IMR-90 (cell line): Measurements from ENCODE around the gene DLK2. TPM values are rescaled to one million over a fixed set of nuclear protein-coding genes. Genes with fewer than 3 reads are reported as not detected.

Source experiments
- ATAC-seq: fragments of 200-7000 bp; cut with Tn5 transposase; 2 replicates; pipeline ENCODE4 v1.9.1; 2020; ENCODE audit warnings: low read depth, mild to moderate bottlenecking, moderate library complexity
- BruUV-seq: library from RNA; stranded (reverse); fragments of 400-500 nt; replicated peaks from 2 replicates; lab custom pipeline; 2021; lab: Mats Ljungman, UMichigan
- CTCF ChIA-PET: fragments of 300-600 bp; formaldehyde crosslinking; extraction: SDS; loops from one replicate; lab custom pipeline; 2021; ENCODE audit warnings: antibody characterized with exemption; lab: Yijun Ruan, JAX
- POLR2A ChIA-PET: fragments of 300-600 bp; sonication (Branson Sonifier 250); formaldehyde crosslinking; loops from one replicate; lab custom pipeline; 2022; ENCODE audit warnings: antibody characterized with exemption; ENCODE audit not compliant: unreplicated experiment; lab: Charles Lee
- DNase-seq: peaks from one replicate; pipeline ENCODE4 v3.0.0; 2013
- H2AFZ ChIP-seq: replicated peaks from 2 replicates; pipeline ENCODE3; 2013; ENCODE audit warnings: low read length, mild to moderate bottlenecking; ENCODE audit not compliant: poor library complexity
- H2AK5ac ChIP-seq: 2 replicates; pipeline ENCODE4 v1.6.1; 2013; ENCODE audit warnings: low read depth, low read length, inconsistent platforms
- H2AK9ac ChIP-seq: replicated peaks from 2 replicates; pipeline ENCODE3; 2013; ENCODE audit warnings: mild to moderate bottlenecking, low read depth, low read length, moderate library complexity; ENCODE audit not compliant: poor library complexity
- H2BK120ac ChIP-seq: 2 replicates; pipeline ENCODE4 v1.6.1; 2013; ENCODE audit warnings: low read depth, low read length, inconsistent platforms
- H2BK15ac ChIP-seq: 3 replicates; pipeline ENCODE4 v1.6.1; 2013; ENCODE audit warnings: low read depth, low read length, inconsistent platforms
- H2BK20ac ChIP-seq: 2 replicates; pipeline ENCODE4 v1.6.1; 2013; ENCODE audit warnings: low read depth, mild to moderate bottlenecking, inconsistent platforms, low read length, moderate library complexity
- H2BK5ac ChIP-seq: 2 replicates; pipeline ENCODE4 v1.6.1; 2013; ENCODE audit warnings: mild to moderate bottlenecking, low read depth, low read length, inconsistent platforms; ENCODE audit not compliant: poor library complexity, severe bottlenecking
- H3K14ac ChIP-seq: replicated peaks from 2 replicates; pipeline ENCODE4 v1.6.1; 2013; ENCODE audit warnings: low read depth, low read length, inconsistent platforms
- H3K18ac ChIP-seq: 2 replicates; pipeline ENCODE4 v1.6.1; 2013; ENCODE audit warnings: low read depth, low read length, control low read depth
- H3K23ac ChIP-seq: 2 replicates; pipeline ENCODE4 v1.6.1; 2013; ENCODE audit warnings: low read depth, low read length, inconsistent platforms
- H3K27ac ChIP-seq: 2 replicates; pipeline ENCODE4 v1.5.1; 2013; ENCODE audit warnings: mild to moderate bottlenecking, control low read depth, low read length; ENCODE audit not compliant: insufficient read depth
- H3K27me3 ChIP-seq: 2 replicates; pipeline ENCODE4 v1.6.1; 2013; ENCODE audit warnings: low read length; ENCODE audit not compliant: control insufficient read depth, insufficient read depth
- H3K36me3 ChIP-seq: 2 replicates; pipeline ENCODE4 v1.6.1; 2013; ENCODE audit warnings: low read length, mixed read lengths; ENCODE audit not compliant: control insufficient read depth, insufficient read depth
- H3K4ac ChIP-seq: 2 replicates; pipeline ENCODE4 v1.6.1; 2013; ENCODE audit warnings: low read depth, low read length, inconsistent platforms
- H3K4me1 ChIP-seq: 2 replicates; pipeline ENCODE4 v1.6.1; 2013; ENCODE audit warnings: low read length, mixed read lengths; ENCODE audit not compliant: control insufficient read depth, insufficient read depth
- H3K4me2 ChIP-seq: 2 replicates; pipeline ENCODE4 v1.6.1; 2013; ENCODE audit warnings: low read depth, mild to moderate bottlenecking, control low read depth, low read length, moderate library complexity
- H3K4me3 ChIP-seq: 2 replicates; pipeline ENCODE4 v1.5.1; 2013; ENCODE audit warnings: low read depth, mild to moderate bottlenecking, control low read depth, low read length, moderate library complexity; ENCODE audit not compliant: insufficient read depth
- H3K56ac ChIP-seq: 2 replicates; pipeline ENCODE4 v1.6.1; 2013; ENCODE audit warnings: low read length, inconsistent platforms; ENCODE audit not compliant: insufficient read depth; ENCODE audit errors: extremely low read depth
- H3K79me1 ChIP-seq, 2 experiments: 2 replicates each; pipeline ENCODE4 v1.6.1; 2013; ENCODE audit warnings: low read length in 2 of 2, inconsistent platforms in 1 of 2, low read depth in 1 of 2
- H3K9ac ChIP-seq: 2 replicates; pipeline ENCODE4 v1.6.1; 2013; ENCODE audit warnings: low read depth, low read length, control low read depth
- H3K9me1 ChIP-seq: 2 replicates; pipeline ENCODE4 v1.6.1; 2013; ENCODE audit warnings: low read length, inconsistent platforms; ENCODE audit not compliant: insufficient read depth
- H3K9me3 ChIP-seq: 2 replicates; pipeline ENCODE4 v1.6.1; 2013; ENCODE audit warnings: low read length; ENCODE audit not compliant: control insufficient read depth, insufficient read depth
- H4K20me1 ChIP-seq: 2 replicates; pipeline ENCODE4 v1.6.1; 2013; ENCODE audit warnings: low read length, inconsistent platforms; ENCODE audit not compliant: insufficient read depth
- H4K5ac ChIP-seq: 2 replicates; pipeline ENCODE4 v1.6.1; 2013; ENCODE audit warnings: mild to moderate bottlenecking, low read depth, low read length, control low read depth
- H4K8ac ChIP-seq, 2 experiments: 2 replicates each; pipeline ENCODE4 v1.6.1; 2013; ENCODE audit warnings: low read depth in 2 of 2, low read length in 2 of 2, control low read depth in 1 of 2, inconsistent platforms in 1 of 2
- H4K91ac ChIP-seq: 2 replicates; pipeline ENCODE4 v1.6.1; 2013; ENCODE audit warnings: low read depth, low read length, inconsistent platforms; ENCODE audit not compliant: insufficient read depth
- BHLHE40 ChIP-seq: fragments of 150-350 bp; IDR thresholded peaks from 2 replicates; pipeline ENCODE4 v1.6.1; 2016; ENCODE audit warnings: mild to moderate bottlenecking, low read depth, low read length
- CEBPB ChIP-seq: IDR thresholded peaks from 2 replicates; pipeline ENCODE4 v1.6.1; 2012; ENCODE audit warnings: low read depth, low read length, improper control_type of control experiment
- CTCF ChIP-seq: conservative IDR thresholded peaks from 2 replicates; pipeline ENCODE4 v1.5.1; 2012; ENCODE audit warnings: mild to moderate bottlenecking, low read depth, low read length, improper control_type of control experiment
- FOS ChIP-seq: fragments of 150-350 bp; IDR thresholded peaks from 2 replicates; pipeline ENCODE4 v1.6.1; 2016; ENCODE audit warnings: low read depth, low read length
- MAFK ChIP-seq: IDR thresholded peaks from 2 replicates; pipeline ENCODE4 v1.6.1; 2012; ENCODE audit warnings: low read depth, low read length, improper control_type of control experiment
- MAZ ChIP-seq: IDR thresholded peaks from 2 replicates; pipeline ENCODE4 v1.6.1; 2012; ENCODE audit warnings: low read depth, mild to moderate bottlenecking, low read length, improper control_type of control experiment, moderate library complexity, borderline replicate concordance
- MXI1 ChIP-seq: IDR thresholded peaks from 2 replicates; pipeline ENCODE4 v1.6.1; 2012; ENCODE audit warnings: low read depth, mild to moderate bottlenecking, low read length, moderate library complexity, borderline replicate concordance
- NFE2L2 ChIP-seq: fragments of 150-350 bp; IDR thresholded peaks from 2 replicates; pipeline ENCODE4 v1.6.1; 2016; ENCODE audit warnings: low read depth, mild to moderate bottlenecking, low read length
- POLR2A ChIP-seq: IDR thresholded peaks from 2 replicates; pipeline ENCODE4 v1.6.1; 2012; ENCODE audit warnings: mild to moderate bottlenecking, low read depth, low read length
- RCOR1 ChIP-seq: IDR thresholded peaks from 2 replicates; pipeline ENCODE4 v1.6.1; 2012; ENCODE audit warnings: mild to moderate bottlenecking, low read length, improper control_type of control experiment; ENCODE audit not compliant: insufficient replicate concordance
- WGBS, 2 experiments: methylation state at CpG; one replicate each; pipeline versions ENCODE4 v1.1.5 to v1.1.7; 2013; ENCODE audit warnings: missing lambda C conversion rate in 2 of 2; ENCODE audit not compliant: insufficient read length in 1 of 2; ENCODE audit errors: extremely low coverage in 2 of 2; 5-methylcytosine and 5-hydroxymethylcytosine counted together
- dilution Hi-C: fragments of 300-500 bp; cut with HindIII; formaldehyde crosslinking; loops from one replicate; pipeline ENCODE4 v1.14.3; 2018; ENCODE audit warnings: low sequenced_read_pairs; ENCODE audit not compliant: unreplicated experiment
- in situ Hi-C: fragments of 300-500 bp; cut with MboI; formaldehyde crosslinking; loops from 3 replicates; pipeline ENCODE4 v1.14.3; 2019; ENCODE audit warnings: low sequenced_read_pairs, inconsistent platforms, mixed read lengths
- intact Hi-C: fragments of 100-400 bp; cut with micrococcal nuclease; formaldehyde crosslinking; loops from 2 replicates; pipeline ENCODE4 v1.10.0; 2022
- polyA plus RNA-seq, 3 experiments: library from polyadenylated mRNA; depleted of rRNA; stranded (reverse); fragments of >200 nt; gene quantifications; 2 replicates each; pipeline ENCODE4 v1.2.3, GENCODE V29; 2012; ENCODE audit warnings: low replicate concordance in 1 of 3
- total RNA-seq: library from RNA; depleted of rRNA; stranded (reverse); fragments of >200 nt; gene quantifications from 2 replicates; pipeline ENCODE4 v1.2.3, GENCODE V29; 2012
- TF ChIP-seq, protein P1 (sequence below): fragments of 150-350 bp; IDR thresholded peaks from 2 replicates; pipeline ENCODE4 v1.6.1; 2017; ENCODE audit warnings: mild to moderate bottlenecking, antibody characterized with exemption, low read length, low read depth

DLK2 gene
- total and polyA plus RNA-seq, 2 of the 4 experiments (the other 2 are of a cell fraction) = 0.90 to 2.8 TPM

- Histone ChIP-seq H3K79me1 (peaks cover 34 to 71% of the 10 kb centered on the region in 2 experiments), H3K4me3 (no peak overlapping the region), H4K5ac (no peak overlapping the region), H2AK9ac (peak overlapping the region; percentile 11), H2BK5ac (no peak overlapping the region), H3K23ac (no peak overlapping the region), H2AK5ac (peak overlapping the region; percentile 36; the same call in 1 of the 2 replicates), H3K27ac (no peak overlapping the region), H4K20me1 (peaks cover 26% of the 10 kb centered on the region; the same call in 1 of the 2 replicates), H3K27me3 (no peaks in the 10 kb centered on the region), H3K9me1 (peaks cover 38% of the 10 kb centered on the region), H4K8ac (no peak overlapping the region), H2BK20ac (no peak overlapping the region), H3K56ac (no peak overlapping the region), H3K4ac (no peak overlapping the region), H3K9ac (no peak overlapping the region), H3K4me2 (no peak overlapping the region), H3K9me3 (no peaks in the 10 kb centered on the region), H3K18ac (no peak overlapping the region), H3K14ac (no peak overlapping the region), H3K4me1 (peaks cover 46% of the 10 kb centered on the region), H3K36me3 (peaks cover 8% of the 10 kb centered on the region), H2BK120ac (no peak overlapping the region), H2AFZ (no peak overlapping the region), H2BK15ac (no peak overlapping the region), H4K91ac (no peak overlapping the region)
- intact Hi-C loops (no loop called here), in situ Hi-C loops (loop anchor here (5.0 to 10.0 kb wide), 2 partner anchors 50 to 237 kb away; no protein-coding TSS in a partner anchor), dilution Hi-C loops (no loop called here)
- POLR2A ChIA-PET = no interaction called here
- CTCF ChIA-PET = interaction anchor here (3.3 kb wide), 1 partner anchor 13 kb away, joined by 17 read pairs; no protein-coding TSS in a partner anchor
- no peak for TF ChIP-seq CTCF
- no peak for TF ChIP-seq FOS
- TF ChIP-seq MAZ = no peak
- no peak for TF ChIP-seq MAFK
- TF ChIP-seq BHLHE40 = no peak
- no peak for TF ChIP-seq RCOR1
- no peak for TF ChIP-seq CEBPB
- no peak for TF ChIP-seq MXI1
- no peak for TF ChIP-seq NFE2L2
- no peak for TF ChIP-seq POLR2A
- TF ChIP-seq, protein P1, sequence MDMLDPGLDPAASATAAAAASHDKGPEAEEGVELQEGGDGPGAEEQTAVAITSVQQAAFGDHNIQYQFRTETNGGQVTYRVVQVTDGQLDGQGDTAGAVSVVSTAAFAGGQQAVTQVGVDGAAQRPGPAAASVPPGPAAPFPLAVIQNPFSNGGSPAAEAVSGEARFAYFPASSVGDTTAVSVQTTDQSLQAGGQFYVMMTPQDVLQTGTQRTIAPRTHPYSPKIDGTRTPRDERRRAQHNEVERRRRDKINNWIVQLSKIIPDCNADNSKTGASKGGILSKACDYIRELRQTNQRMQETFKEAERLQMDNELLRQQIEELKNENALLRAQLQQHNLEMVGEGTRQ = no peak
- no peak for DNase-seq
- no peak for ATAC-seq
- BruUV-seq = no TSS peak
- WGBS, 2 experiments = 90% methylated on average over 2 of the region's 6 CpGs; no CpG with 5 or more reads in 1 of the 2 experiments
Measured at GRCh38 chr6:43494321-43494720, 39.0 kb upstream of the DLK2 start.
